Aorta (tissue), 5 donors: ENCODE measurements around the gene ARHGEF10L. TPM values are rescaled to one million over a fixed set of nuclear protein-coding genes. Genes with fewer than 3 reads are reported as not detected.

ENCODE experiments used
- ATAC-seq: fragments of 200-7000 bp; cut with Tn5 transposase; one replicate; pipeline ENCODE4 v1.9.1; 2022; ENCODE audit warnings: moderate library complexity; ENCODE audit not compliant: low FRiP score
- DNase-seq, 2 donors: peaks; one replicate each; pipeline ENCODE4 v3.0.0-alpha.2; 2020
- H3K27ac ChIP-seq, 2 donors: one replicate each; pipeline ENCODE4 v1.5.1; 2013; ENCODE audit warnings: low read length in 2 of 2, mild to moderate bottlenecking in 2 of 2, moderate library complexity in 2 of 2, control low read depth in 1 of 2, inconsistent platforms in 1 of 2, low read depth in 1 of 2
- H3K27me3 ChIP-seq, 2 donors: one replicate each; pipeline ENCODE4 v1.6.1; 2013; ENCODE audit warnings: control low read depth in 1 of 2, low read length in 1 of 2, mild to moderate bottlenecking in 1 of 2, moderate library complexity in 1 of 2; ENCODE audit not compliant: insufficient read depth in 2 of 2, control insufficient read depth in 1 of 2
- H3K36me3 ChIP-seq, 2 donors: one replicate each; pipeline ENCODE4 v1.6.1; 2013; ENCODE audit warnings: control low read depth in 1 of 2, low read length in 1 of 2, mild to moderate bottlenecking in 1 of 2; ENCODE audit not compliant: insufficient read depth in 2 of 2, control insufficient read depth in 1 of 2
- H3K4me1 ChIP-seq, 2 donors: one replicate each; pipeline ENCODE4 v1.6.1; 2013; ENCODE audit warnings: low read length in 2 of 2, control low read depth in 1 of 2, mild to moderate bottlenecking in 1 of 2, moderate library complexity in 1 of 2; ENCODE audit not compliant: insufficient read depth in 2 of 2, control insufficient read depth in 1 of 2
- H3K4me3 ChIP-seq, 2 donors: one replicate each; pipeline ENCODE4 v1.5.1; 2013; ENCODE audit warnings: low read length in 2 of 2, control low read depth in 1 of 2, mild to moderate bottlenecking in 1 of 2
- H3K9me3 ChIP-seq: one replicate; pipeline ENCODE4 v1.6.1; 2013; ENCODE audit warnings: mild to moderate bottlenecking, low read length; ENCODE audit not compliant: control insufficient read depth
- WGBS, 2 donors: extraction: QIAGEN DNeasy Blood & Tissue Kit; methylation state at CpG; one replicate each; pipeline ENCODE4 v1.1.7; 2013; 5-methylcytosine and 5-hydroxymethylcytosine counted together
- intact Hi-C, 2 donors: fragments of 100-400 bp; cut with DNase I; formaldehyde crosslinking; loops; one replicate each; pipeline versions ENCODE4 v1.14.2 to v1.15.0; 2022
- polyA plus RNA-seq, 2 donors: library from polyadenylated mRNA; stranded (reverse); fragments of 200-250 nt; gene quantifications; one replicate each; pipeline ENCODE4 v1.2.3, GENCODE V29; 2013
- total RNA-seq, 2 donors: library from RNA; stranded (reverse); fragmentation: NEBNext Ultra II Directional; extraction: Animal tissue kit (Norgen Biotek cat#: 25700); gene quantifications; one replicate each; pipeline ENCODE4 v1.2.1, GENCODE V29; 2021
- donor health status: healthy with polysubstance abuse.
- donor health status: Bipolar disorder and iron deficiency.
- donor health status: DM: no; HTN: no; CAD: no.
- donor health status: DM: no; HTN: no; CAD: no.
- donor health status: DM: yes; HTN: yes; CAD: no.

Gene ARHGEF10L
- total and polyA plus RNA-seq, 4 donors, result 24.0 to 190 (median 133) TPM

- Histone ChIP-seq H3K4me3 (no peak overlapping the region), H3K36me3 (no peaks in the 10 kb centered on the region), H3K27ac (peak overlapping the region; percentile 85 to 99), H3K4me1 (peaks cover 0 to 3% of the 10 kb centered on the region in 2 donors), H3K27me3 (no peaks in the 10 kb centered on the region), H3K9me3 (no peaks in the 10 kb centered on the region)
- DNase-seq (peak; percentile 90 to 92), ATAC-seq (peak; percentile 83)
- 4 to 5% methylated on average over 9 of the region's 9 CpGs for WGBS, 2 donors
- intact Hi-C loops, result no loop called here
Measured at GRCh38 chr1:17561561-17561985, 22.1 kb downstream of the ARHGEF10L start.

GRCh38 chr1:17562375-17562774, 22.9 kb downstream of the ARHGEF10L start:
- H3K27me3 ChIP-seq, result no peaks in the 10 kb centered on the region
- intact Hi-C loops, result no loop called here
- H3K9me3 ChIP-seq, result no peaks in the 10 kb centered on the region
- H3K4me3 ChIP-seq, result no peak overlapping the region
- WGBS, 2 donors, result 48 to 55% methylated on average over 5 of the region's 5 CpGs
- peak overlapping the region; percentile 85 to 99 for H3K27ac ChIP-seq
- DNase-seq, result no peak
- H3K36me3 ChIP-seq, result no peaks in the 10 kb centered on the region
- peaks cover 0 to 3% of the 10 kb centered on the region in 2 donors for H3K4me1 ChIP-seq
- ATAC-seq, result no peak

GRCh38 chr1:17563494-17564281, 24.2 kb downstream of the ARHGEF10L start:
- no peak overlapping the region for H3K4me3 ChIP-seq
- ATAC-seq (peak; percentile 31), DNase-seq (peak; percentile 78 to 90)
- no peaks in the 10 kb centered on the region for H3K27me3 ChIP-seq
- intact Hi-C loops, result no loop called here
- H3K4me1 ChIP-seq, result peaks cover 3% of the 10 kb centered on the region in 2 donors
- H3K9me3 ChIP-seq, result no peaks in the 10 kb centered on the region
- H3K36me3 ChIP-seq, result no peaks in the 10 kb centered on the region
- WGBS, 2 donors, result 11 to 21% methylated on average over 8 of the region's 8 CpGs
- H3K27ac ChIP-seq, result peak overlapping the region; percentile 85 to 99

- Histone ChIP-seq H3K27me3 (no peaks in the 10 kb centered on the region), H3K4me3 (no peak overlapping the region), H3K27ac (peak overlapping the region; percentile 85 to 99), H3K36me3 (no peaks in the 10 kb centered on the region), H3K4me1 (peaks cover 3 to 5% of the 10 kb centered on the region in 2 donors), H3K9me3 (no peaks in the 10 kb centered on the region)
- peak in 1 of 2 donors; percentile 73 for DNase-seq
- intact Hi-C loops, result no loop called here
- peak; percentile 31 for ATAC-seq
- 24 to 25% methylated on average over 16 of the region's 16 CpGs for WGBS, 2 donors
Measured at GRCh38 chr1:17564458-17565393, 25.2 kb downstream of the ARHGEF10L start.

GRCh38 chr1:17565461-17566252, 26.2 kb downstream of the ARHGEF10L start:
- Histone ChIP-seq H3K27me3 (no peaks in the 10 kb centered on the region), H3K9me3 (no peaks in the 10 kb centered on the region), H3K36me3 (no peaks in the 10 kb centered on the region), H3K4me3 (no peak overlapping the region), H3K27ac (peak overlapping the region; percentile 71 to 99), H3K4me1 (peaks cover 3 to 5% of the 10 kb centered on the region in 2 donors)
- WGBS, 2 donors, result 31 to 38% methylated on average over 17 of the region's 17 CpGs
- ATAC-seq (no peak), DNase-seq (no peak)
- intact Hi-C loops, result no loop called here

GRCh38 chr1:17566417-17566816, 26.9 kb downstream of the ARHGEF10L start:
- DNase-seq (no peak), ATAC-seq (no peak)
- H3K36me3 ChIP-seq, result no peaks in the 10 kb centered on the region
- 78 to 79% methylated on average over 3 of the region's 3 CpGs for WGBS, 2 donors
- H3K27me3 ChIP-seq, result no peaks in the 10 kb centered on the region
- H3K9me3 ChIP-seq, result no peaks in the 10 kb centered on the region
- H3K4me3 ChIP-seq, result no peak overlapping the region
- H3K4me1 ChIP-seq, result peaks cover 3 to 5% of the 10 kb centered on the region in 2 donors
- H3K27ac ChIP-seq, result peak overlapping the region; percentile 71 to 99
- intact Hi-C loops, result no loop called here

- peak overlapping the region; percentile 71 to 99 for H3K27ac ChIP-seq
Measured at GRCh38 chr1:17566892-17567291, 27.4 kb downstream of the ARHGEF10L start.

GRCh38 chr1:17567582-17567981, 28.1 kb downstream of the ARHGEF10L start:
- Histone ChIP-seq H3K36me3 (no peaks in the 10 kb centered on the region), H3K27ac (peak overlapping the region; percentile 97 to 99), H3K27me3 (no peaks in the 10 kb centered on the region), H3K4me3 (no peak overlapping the region), H3K9me3 (no peaks in the 10 kb centered on the region), H3K4me1 (peaks cover 0 to 5% of the 10 kb centered on the region in 2 donors)
- intact Hi-C loops, result no loop called here
- 4 to 6% methylated on average over 6 of the region's 6 CpGs for WGBS, 2 donors
- ATAC-seq (no peak), DNase-seq (peak; percentile 85)

More at GRCh38 chr1:17566892-17567291, 27.4 kb downstream of the ARHGEF10L start:
- WGBS, 2 donors, result 69 to 76% methylated on average over 9 of the region's 9 CpGs
- no peak overlapping the region for H3K4me3 ChIP-seq
- no peak for ATAC-seq
- peaks cover 3 to 5% of the 10 kb centered on the region in 2 donors for H3K4me1 ChIP-seq
- H3K27me3 ChIP-seq, result no peaks in the 10 kb centered on the region
- intact Hi-C loops, result no loop called here
- no peak for DNase-seq
- no peaks in the 10 kb centered on the region for H3K9me3 ChIP-seq
- H3K36me3 ChIP-seq, result no peaks in the 10 kb centered on the region
